WERI-Rb-1 (cell line): ENCODE results near the gene CELF2.

ENCODE experiments used
- DNase-seq: peaks from one replicate; pipeline ENCODE4 v3.0.0-alpha.2; 2020
- H3K27ac ChIP-seq: fragments of 250-450 bp; sonication (Bioruptor Pico); 2 replicates; pipeline ENCODE4 v1.5.1; 2020; ENCODE audit warnings: mild to moderate bottlenecking, moderate library complexity
- H3K27me3 ChIP-seq: fragments of 250-450 bp; sonication (Bioruptor Pico); 2 replicates; pipeline ENCODE4 v1.5.1; 2021; ENCODE audit warnings: mild to moderate bottlenecking, low read depth, moderate library complexity; ENCODE audit not compliant: insufficient read depth, severe bottlenecking
- H3K36me3 ChIP-seq: fragments of 250-450 bp; sonication (Bioruptor Pico); 2 replicates; pipeline ENCODE4 v1.5.1; 2020; ENCODE audit warnings: mild to moderate bottlenecking, moderate library complexity
- H3K4me3 ChIP-seq: 2 replicates; pipeline ENCODE4 v1.5.1; 2011; ENCODE audit warnings: low read depth, mild to moderate bottlenecking, control low read depth, low read length
- H3K9me3 ChIP-seq: fragments of 250-450 bp; sonication (Bioruptor Pico); 2 replicates; pipeline ENCODE4 v1.5.1; 2021; ENCODE audit warnings: mild to moderate bottlenecking, moderate library complexity; ENCODE audit not compliant: severe bottlenecking
- TF ChIP-seq, protein P1 (sequence below): IDR thresholded peaks from 2 replicates; pipeline ENCODE4 v1.5.1; 2011; ENCODE audit warnings: low read depth, mild to moderate bottlenecking, control low read depth, inconsistent platforms, low read length

Gene CELF2

DNA sequence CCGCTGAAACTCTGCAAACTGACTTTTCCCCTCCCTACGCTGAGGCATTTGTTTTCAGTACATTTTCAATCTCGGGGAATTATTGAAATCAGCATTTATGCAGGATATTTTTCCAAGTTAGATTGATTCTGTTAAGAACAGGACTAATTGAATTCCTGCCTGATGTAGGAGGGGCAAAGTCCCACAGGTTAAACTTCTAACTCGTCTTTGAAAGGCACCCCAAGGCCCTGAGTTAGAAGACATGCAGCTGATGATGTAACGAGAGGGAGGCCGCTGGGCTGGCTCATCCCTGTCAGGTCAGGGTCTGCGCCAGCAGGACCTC is 253.1 kb downstream of the CELF2 start:
- no peaks in the 10 kb centered on the region for H3K9me3 ChIP-seq
- no peak for DNase-seq
- TF ChIP-seq, protein P1, sequence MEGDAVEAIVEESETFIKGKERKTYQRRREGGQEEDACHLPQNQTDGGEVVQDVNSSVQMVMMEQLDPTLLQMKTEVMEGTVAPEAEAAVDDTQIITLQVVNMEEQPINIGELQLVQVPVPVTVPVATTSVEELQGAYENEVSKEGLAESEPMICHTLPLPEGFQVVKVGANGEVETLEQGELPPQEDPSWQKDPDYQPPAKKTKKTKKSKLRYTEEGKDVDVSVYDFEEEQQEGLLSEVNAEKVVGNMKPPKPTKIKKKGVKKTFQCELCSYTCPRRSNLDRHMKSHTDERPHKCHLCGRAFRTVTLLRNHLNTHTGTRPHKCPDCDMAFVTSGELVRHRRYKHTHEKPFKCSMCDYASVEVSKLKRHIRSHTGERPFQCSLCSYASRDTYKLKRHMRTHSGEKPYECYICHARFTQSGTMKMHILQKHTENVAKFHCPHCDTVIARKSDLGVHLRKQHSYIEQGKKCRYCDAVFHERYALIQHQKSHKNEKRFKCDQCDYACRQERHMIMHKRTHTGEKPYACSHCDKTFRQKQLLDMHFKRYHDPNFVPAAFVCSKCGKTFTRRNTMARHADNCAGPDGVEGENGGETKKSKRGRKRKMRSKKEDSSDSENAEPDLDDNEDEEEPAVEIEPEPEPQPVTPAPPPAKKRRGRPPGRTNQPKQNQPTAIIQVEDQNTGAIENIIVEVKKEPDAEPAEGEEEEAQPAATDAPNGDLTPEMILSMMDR = no peak
- H3K27ac ChIP-seq = no peak overlapping the region
- H3K27me3 ChIP-seq = no peaks in the 10 kb centered on the region
- H3K4me3 ChIP-seq = no peak overlapping the region
- H3K36me3 ChIP-seq = no peaks in the 10 kb centered on the region

DNA sequence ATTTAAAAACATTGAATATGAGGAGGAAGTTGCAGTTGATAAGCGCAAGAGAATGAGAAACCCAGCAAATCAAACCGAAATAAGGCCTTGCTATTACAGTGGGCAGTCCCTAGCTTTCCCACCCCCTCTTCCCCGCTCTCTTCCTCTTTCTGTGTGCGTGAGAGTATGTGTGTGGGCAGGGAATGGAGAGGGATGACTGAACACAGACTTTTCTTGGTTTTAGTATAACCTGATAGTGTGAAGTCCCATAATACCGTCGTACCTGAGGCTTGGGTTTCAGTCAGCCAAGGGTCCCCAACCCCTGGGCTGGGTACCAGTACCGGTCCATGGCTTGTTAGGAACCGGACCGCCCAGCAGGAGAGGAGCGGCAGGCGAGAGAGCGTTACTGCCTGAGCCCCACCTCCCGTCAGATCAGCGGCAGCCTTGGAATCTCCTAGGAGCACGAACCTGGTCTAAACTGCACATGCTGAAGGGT is 255.3 kb downstream of the CELF2 start:
- Histone ChIP-seq H3K9me3 (no peaks in the 10 kb centered on the region), H3K4me3 (no peak overlapping the region), H3K27me3 (no peaks in the 10 kb centered on the region), H3K36me3 (no peaks in the 10 kb centered on the region), H3K27ac (no peak overlapping the region)
- TF ChIP-seq, protein P1 = no peak
- DNase-seq = no peak

DNA sequence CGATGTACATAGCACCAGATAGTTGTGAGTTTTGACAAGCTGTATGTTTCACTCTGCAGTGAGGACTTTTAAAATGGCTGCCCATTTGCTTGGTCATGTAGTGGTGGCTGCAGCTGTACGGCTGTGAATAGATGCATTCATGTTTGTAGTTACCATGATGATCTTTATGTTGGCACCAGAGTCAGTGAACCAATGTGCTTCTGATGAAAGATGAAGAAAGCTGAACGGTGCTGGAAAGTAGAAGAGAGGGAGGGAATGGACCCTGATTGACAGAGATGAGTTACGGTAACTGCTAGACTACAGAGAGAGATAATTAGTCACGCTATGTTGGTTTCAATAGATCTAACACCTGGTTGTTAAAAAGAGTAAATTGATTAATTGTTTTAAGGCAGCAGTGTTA is 256.8 kb downstream of the CELF2 start:
- no peak for DNase-seq
- Histone ChIP-seq H3K36me3 (no peaks in the 10 kb centered on the region), H3K27me3 (no peaks in the 10 kb centered on the region), H3K27ac (no peak overlapping the region), H3K4me3 (no peak overlapping the region), H3K9me3 (no peaks in the 10 kb centered on the region)
- TF ChIP-seq, protein P1 = no peak

GRCh38 chr10:11275651-11276050 is 258.0 kb downstream of the CELF2 start:
- H3K4me3 ChIP-seq = no peak overlapping the region
- H3K27me3 ChIP-seq = no peaks in the 10 kb centered on the region
- H3K27ac ChIP-seq = no peak overlapping the region
- TF ChIP-seq, protein P1 = no peak
- DNase-seq = no peak
- no peaks in the 10 kb centered on the region for H3K9me3 ChIP-seq
- H3K36me3 ChIP-seq = no peaks in the 10 kb centered on the region

DNA sequence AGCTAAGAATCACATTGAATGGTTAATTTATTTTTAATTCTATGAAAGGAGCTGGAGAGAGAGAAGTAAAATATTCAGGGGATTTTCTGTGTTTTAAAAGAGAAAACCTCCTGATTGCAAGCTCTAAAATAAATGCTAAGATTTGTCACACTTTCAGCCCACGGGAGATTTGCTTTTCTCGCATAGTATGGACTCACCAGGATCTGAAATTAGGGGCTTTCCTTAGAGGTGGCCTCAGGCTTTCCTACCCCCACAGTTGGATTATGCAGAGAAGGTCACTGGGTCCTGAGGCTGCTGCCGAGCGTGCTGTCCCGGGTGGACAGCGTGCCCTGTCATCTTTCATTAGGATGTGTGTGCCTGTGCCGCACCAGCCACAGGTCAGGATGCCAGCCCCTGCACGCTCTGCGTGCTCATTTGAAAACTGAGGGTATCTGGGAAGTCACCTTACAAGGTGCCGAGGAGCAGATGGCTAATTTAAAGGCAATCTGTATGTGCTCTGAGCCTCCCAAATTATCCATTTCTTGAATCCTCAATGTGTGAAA is 258.8 kb downstream of the CELF2 start:
- Histone ChIP-seq H3K27ac (no peak overlapping the region), H3K4me3 (no peak overlapping the region), H3K27me3 (no peaks in the 10 kb centered on the region), H3K9me3 (no peaks in the 10 kb centered on the region), H3K36me3 (no peaks in the 10 kb centered on the region)
- DNase-seq = no peak
- TF ChIP-seq, protein P1 = no peak

DNA sequence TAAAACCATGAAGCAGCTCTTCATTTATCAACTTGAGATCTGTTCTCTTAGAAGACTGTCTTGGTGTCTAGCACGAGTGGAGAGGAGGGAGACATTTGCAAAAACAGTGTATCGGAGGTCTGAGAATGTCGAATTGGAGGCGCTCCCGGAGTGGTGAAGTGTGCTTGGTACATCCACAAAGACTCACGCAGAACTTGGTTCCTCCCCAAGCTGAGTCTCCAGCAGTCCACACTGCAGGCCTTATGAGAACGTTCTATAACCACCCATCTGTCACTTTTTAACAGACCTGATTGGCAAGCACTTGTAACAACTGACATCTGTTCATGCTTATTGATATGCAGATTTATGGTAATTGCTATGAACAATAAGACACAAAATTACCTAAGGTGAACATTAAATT is 261.6 kb downstream of the CELF2 start:
- Histone ChIP-seq H3K36me3 (no peaks in the 10 kb centered on the region), H3K27me3 (no peaks in the 10 kb centered on the region), H3K4me3 (no peak overlapping the region), H3K9me3 (no peaks in the 10 kb centered on the region), H3K27ac (no peak overlapping the region)
- no peak for DNase-seq
- TF ChIP-seq, protein P1 = no peak
